Measurements from ENCODE around the gene FAM13A.

FAM13A gene

DNA sequence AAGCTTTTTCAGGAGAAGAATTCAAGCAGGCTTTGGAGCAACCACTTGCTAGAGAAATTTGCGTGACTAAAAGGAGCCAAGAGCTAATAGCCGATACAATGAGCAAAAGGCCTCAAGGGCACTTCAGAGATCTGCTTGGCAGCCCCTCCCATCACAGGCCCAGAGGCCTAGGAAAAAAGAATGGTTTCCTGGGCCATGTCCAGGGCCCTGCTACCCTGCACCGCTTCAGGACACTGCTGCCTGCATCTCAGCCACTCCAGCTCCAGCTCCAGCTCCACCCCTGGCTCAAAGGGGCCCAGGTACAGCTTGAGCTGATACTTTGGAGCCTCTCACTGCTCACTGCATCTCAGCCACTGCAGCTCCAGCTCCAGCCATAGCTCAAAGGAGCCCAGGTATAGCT lies 98.9 kb downstream of the FAM13A start:
- DNase-seq (ENCODE audit: low read depth): no peak
- TF ChIP-seq MYC (IDR thresholded peaks at IDR 0.05; ENCODE audit: low read depth, low read length) (no peak), MAX (IDR thresholded peaks at IDR 0.05; ENCODE audit: low read depth, low read length) (no peak), POLR2A (IDR thresholded peaks at IDR 0.05; ENCODE audit: extremely low read depth, insufficient read length) (no peak)
- TF ChIP-seq, protein P1, sequence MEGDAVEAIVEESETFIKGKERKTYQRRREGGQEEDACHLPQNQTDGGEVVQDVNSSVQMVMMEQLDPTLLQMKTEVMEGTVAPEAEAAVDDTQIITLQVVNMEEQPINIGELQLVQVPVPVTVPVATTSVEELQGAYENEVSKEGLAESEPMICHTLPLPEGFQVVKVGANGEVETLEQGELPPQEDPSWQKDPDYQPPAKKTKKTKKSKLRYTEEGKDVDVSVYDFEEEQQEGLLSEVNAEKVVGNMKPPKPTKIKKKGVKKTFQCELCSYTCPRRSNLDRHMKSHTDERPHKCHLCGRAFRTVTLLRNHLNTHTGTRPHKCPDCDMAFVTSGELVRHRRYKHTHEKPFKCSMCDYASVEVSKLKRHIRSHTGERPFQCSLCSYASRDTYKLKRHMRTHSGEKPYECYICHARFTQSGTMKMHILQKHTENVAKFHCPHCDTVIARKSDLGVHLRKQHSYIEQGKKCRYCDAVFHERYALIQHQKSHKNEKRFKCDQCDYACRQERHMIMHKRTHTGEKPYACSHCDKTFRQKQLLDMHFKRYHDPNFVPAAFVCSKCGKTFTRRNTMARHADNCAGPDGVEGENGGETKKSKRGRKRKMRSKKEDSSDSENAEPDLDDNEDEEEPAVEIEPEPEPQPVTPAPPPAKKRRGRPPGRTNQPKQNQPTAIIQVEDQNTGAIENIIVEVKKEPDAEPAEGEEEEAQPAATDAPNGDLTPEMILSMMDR (IDR thresholded peaks at IDR 0.05; ENCODE audit: low read depth, low read length): no peak
- H3K4me3 ChIP-seq (ENCODE audit: low read depth, low read length): no peak overlapping the region

GRCh38 chr4:88957570-88957969 lies 99.4 kb downstream of the FAM13A start:
- no peak overlapping the region for H3K4me3 ChIP-seq (ENCODE audit: low read depth, low read length)
- TF ChIP-seq MYC (IDR thresholded peaks at IDR 0.05; ENCODE audit: low read depth, low read length) (no peak), MAX (IDR thresholded peaks at IDR 0.05; ENCODE audit: low read depth, low read length) (no peak), POLR2A (IDR thresholded peaks at IDR 0.05; ENCODE audit: extremely low read depth, insufficient read length) (no peak)
- TF ChIP-seq, protein P1 (IDR thresholded peaks at IDR 0.05; ENCODE audit: low read depth, low read length): no peak
- DNase-seq (ENCODE audit: low read depth): peak; percentile 31

DNA sequence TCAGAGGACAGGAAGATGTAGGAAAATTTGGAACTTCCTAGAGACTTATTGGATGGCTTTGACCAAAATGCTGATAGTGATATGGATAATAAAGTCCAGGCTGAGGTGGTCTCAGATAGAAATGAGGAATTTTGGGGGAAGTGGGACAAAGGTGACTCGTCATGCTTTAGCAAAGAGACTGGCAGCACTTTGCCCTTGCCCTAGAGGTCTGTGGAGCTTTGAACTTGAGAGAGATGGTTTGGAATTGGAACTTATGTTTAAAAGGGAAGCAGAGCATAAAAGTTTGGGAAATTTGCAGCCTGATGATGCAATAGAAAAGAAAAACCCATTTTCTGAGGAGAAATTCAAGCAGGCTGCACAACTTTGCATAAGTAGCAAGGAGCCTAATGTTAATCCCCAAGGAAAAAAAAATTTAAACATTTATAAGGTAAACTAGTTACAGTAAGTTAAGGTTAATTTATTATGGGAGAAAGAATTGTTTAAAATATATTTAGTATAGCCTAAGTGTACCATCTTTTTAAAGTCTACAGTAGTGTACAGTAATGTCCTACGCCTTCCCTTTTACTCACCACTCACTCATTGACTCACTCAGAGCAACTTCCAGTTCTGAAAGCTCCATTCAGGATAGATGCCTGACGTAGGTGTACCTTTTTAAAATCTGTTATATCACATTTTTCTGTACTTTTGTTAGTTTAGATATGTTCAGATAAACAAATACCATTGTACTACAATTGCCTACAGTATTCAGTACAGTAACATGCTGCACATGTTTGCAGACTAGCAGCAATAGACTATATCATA lies 101.2 kb downstream of the FAM13A start:
- no peak overlapping the region for H3K4me3 ChIP-seq (ENCODE audit: low read depth, low read length)
- TF ChIP-seq POLR2A (IDR thresholded peaks at IDR 0.05; ENCODE audit: extremely low read depth, insufficient read length): no peak
- no peak for DNase-seq (ENCODE audit: low read depth)

DNA sequence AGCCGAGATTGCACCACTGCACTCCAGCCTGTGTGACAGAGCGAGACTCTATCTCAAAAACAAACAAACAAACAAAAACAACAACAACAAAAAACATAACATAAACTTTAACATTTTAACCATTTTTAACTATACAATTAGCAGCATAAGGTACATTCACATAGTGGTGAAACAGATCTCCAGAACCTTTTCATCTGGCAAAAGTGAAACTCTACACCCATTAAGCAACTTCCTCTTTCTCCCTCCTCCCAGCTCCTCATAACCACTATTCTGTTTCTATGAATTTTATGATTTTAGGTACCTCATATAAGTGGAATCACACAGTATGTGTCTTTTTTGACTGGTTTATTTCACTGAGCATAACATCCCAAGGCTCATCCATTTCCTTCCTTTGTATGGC lies 103.6 kb downstream of the FAM13A start:
- TF ChIP-seq POLR2A (IDR thresholded peaks at IDR 0.05; ENCODE audit: extremely low read depth, insufficient read length): no peak
- TF ChIP-seq, protein P1 (IDR thresholded peaks at IDR 0.05; ENCODE audit: low read depth, low read length): no peak
- TF ChIP-seq MYC (IDR thresholded peaks at IDR 0.05; ENCODE audit: low read depth, low read length): no peak
- no peak for TF ChIP-seq MAX (IDR thresholded peaks at IDR 0.05; ENCODE audit: low read depth, low read length)
- peak; percentile 64 for DNase-seq (ENCODE audit: low read depth)
- H3K4me3 ChIP-seq (ENCODE audit: low read depth, low read length): no peak overlapping the region

- no peak for TF ChIP-seq MAX (IDR thresholded peaks at IDR 0.05; ENCODE audit: low read depth, low read length)
- no peak for TF ChIP-seq POLR2A (IDR thresholded peaks at IDR 0.05; ENCODE audit: extremely low read depth, insufficient read length)
- no peak for TF ChIP-seq MYC (IDR thresholded peaks at IDR 0.05; ENCODE audit: low read depth, low read length)
- TF ChIP-seq, protein P1 (IDR thresholded peaks at IDR 0.05; ENCODE audit: low read depth, low read length): no peak
- no peak overlapping the region for H3K4me3 ChIP-seq (ENCODE audit: low read depth, low read length)
- DNase-seq (ENCODE audit: low read depth): no peak
These were observed 104.9 kb downstream of the FAM13A start for GRCh38 chr4:88952081-88952480.

DNA sequence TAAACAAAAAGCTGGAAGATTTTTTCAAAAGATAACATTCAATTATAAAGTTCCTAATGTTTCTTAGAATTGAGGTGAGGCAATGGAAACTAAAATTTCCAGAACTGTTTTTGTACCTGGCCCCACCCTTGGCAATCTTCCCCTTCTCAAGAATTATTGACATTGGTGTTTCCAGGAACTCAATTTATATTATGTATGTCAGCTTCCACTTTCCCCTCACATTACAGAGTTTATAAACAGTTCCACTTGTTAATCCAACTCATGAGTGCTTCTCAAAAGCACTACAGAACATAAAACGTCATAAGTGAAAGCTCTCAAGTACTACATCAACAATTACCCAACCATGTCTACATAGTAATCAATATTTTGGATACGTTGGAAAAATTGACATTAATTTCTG lies 107.4 kb downstream of the FAM13A start:
- TF ChIP-seq MAX (IDR thresholded peaks at IDR 0.05; ENCODE audit: low read depth, low read length) (no peak), POLR2A (IDR thresholded peaks at IDR 0.05; ENCODE audit: extremely low read depth, insufficient read length) (no peak), MYC (IDR thresholded peaks at IDR 0.05; ENCODE audit: low read depth, low read length) (no peak)
- TF ChIP-seq, protein P1 (IDR thresholded peaks at IDR 0.05; ENCODE audit: low read depth, low read length): no peak
- no peak for DNase-seq (ENCODE audit: low read depth)
- no peak overlapping the region for H3K4me3 ChIP-seq (ENCODE audit: low read depth, low read length)
